NOMO-1 (cell line): ENCODE results near the gene KDM4C.
A peak's percentile ranks its signal among the peaks of the same experiment; 100 is the strongest.

ENCODE experiments used
- DNase-seq, 2 experiments: peaks; one replicate each; lab custom pipeline; 2025; ENCODE audit not compliant: unreplicated experiment in 2 of 2; lab: John Stamatoyannopoulos, UW

Gene KDM4C

GRCh38 chr9:6960777-6961176 lies 203.0 kb downstream of the KDM4C start:
- DNase-seq: no peak

GRCh38 chr9:6961845-6962522 lies 204.2 kb downstream of the KDM4C start:
- DNase-seq: no peak

GRCh38 chr9:6965566-6965965 lies 207.8 kb downstream of the KDM4C start:
- no peak for DNase-seq

GRCh38 chr9:6968271-6968670 lies 210.5 kb downstream of the KDM4C start:
- DNase-seq: no peak

GRCh38 chr9:6969805-6970204 lies 212.0 kb downstream of the KDM4C start:
- no peak for DNase-seq

- DNase-seq: no peak
Measured at GRCh38 chr9:6973089-6973488, 215.3 kb downstream of the KDM4C start.

GRCh38 chr9:6973762-6974161 lies 216.0 kb downstream of the KDM4C start:
- DNase-seq: peak; percentile 32 to 63

- no peak for DNase-seq
Measured at GRCh38 chr9:6975198-6975597, 217.4 kb downstream of the KDM4C start.

- no peak for DNase-seq
Measured at GRCh38 chr9:6977761-6978160, 220.0 kb downstream of the KDM4C start.

- no peak for DNase-seq
Measured at GRCh38 chr9:6978591-6978990, 220.8 kb downstream of the KDM4C start.

GRCh38 chr9:6984941-6985578 lies 227.3 kb downstream of the KDM4C start:
- DNase-seq: no peak

GRCh38 chr9:6986141-6986815 lies 228.5 kb downstream of the KDM4C start:
- DNase-seq: no peak

- no peak for DNase-seq
Measured at GRCh38 chr9:6987381-6987780, 229.6 kb downstream of the KDM4C start.

- no peak for DNase-seq
Measured at GRCh38 chr9:6991418-6991817, 233.6 kb downstream of the KDM4C start.

GRCh38 chr9:6996061-6996854 lies 238.5 kb downstream of the KDM4C start:
- no peak for DNase-seq

- DNase-seq: no peak
Measured at GRCh38 chr9:6997330-6997729, 239.6 kb downstream of the KDM4C start.

GRCh38 chr9:6999794-7000193 lies 242.0 kb downstream of the KDM4C start:
- DNase-seq: no peak

GRCh38 chr9:7001571-7001970 lies 243.8 kb downstream of the KDM4C start:
- DNase-seq: no peak

- DNase-seq: no peak
Measured at GRCh38 chr9:7003861-7004260, 246.1 kb downstream of the KDM4C start.

- DNase-seq: peak in 1 of 2 experiments; percentile 18
Measured at GRCh38 chr9:7006417-7006816, 248.6 kb downstream of the KDM4C start.

GRCh38 chr9:7008411-7008810 lies 250.6 kb downstream of the KDM4C start:
- no peak for DNase-seq
